CD4-positive, alpha-beta T cell treated with Interleukin-17A for 4 hours (primary cell): ENCODE measurements around the gene MCM6.
"Not testable (repeated sequence)": the region's sequence is repeated elsewhere in the genome, so short reads cannot be mapped to it uniquely, and the experiment has no call there.

Experiments
- DNase-seq: peaks from one replicate; pipeline ENCODE4 v3.0.0-alpha.2; 2020; ENCODE audit warnings: mixed read lengths

MCM6 gene

GRCh38 chr2:135876066-135876711 is at the start of gene MCM6:
Gene MCM6, minus strand, starts transcription at chr2:135876443. Its CDS starts 78 bp downstream, at chr2:135876365.
- DNase-seq: peak; percentile 99

GRCh38 chr2:135925571-135925970 is 49.3 kb upstream of the MCM6 start:
- DNase-seq: no peak

GRCh38 chr2:135916207-135916606 is 40.0 kb upstream of the MCM6 start:
- peak; percentile 28 for DNase-seq

- DNase-seq: no peak
These were observed 38.2 kb upstream of the MCM6 start for GRCh38 chr2:135914485-135914884.

- DNase-seq: peak; percentile 71
These were observed 37.6 kb upstream of the MCM6 start for GRCh38 chr2:135913727-135914365.

- no peak for DNase-seq
These were observed 33.7 kb upstream of the MCM6 start for GRCh38 chr2:135909976-135910375.

- no peak for DNase-seq
These were observed 29.4 kb upstream of the MCM6 start for GRCh38 chr2:135905679-135906078.

- no peak for DNase-seq
These were observed 28.2 kb upstream of the MCM6 start for GRCh38 chr2:135904341-135904989.

GRCh38 chr2:135903650-135904049 is 27.4 kb upstream of the MCM6 start:
- no peak for DNase-seq

GRCh38 chr2:135899567-135899966 is 23.3 kb upstream of the MCM6 start:
- no peak for DNase-seq

- no peak for DNase-seq
These were observed 22.1 kb upstream of the MCM6 start for GRCh38 chr2:135898234-135898786.

- no peak for DNase-seq
These were observed 18.7 kb upstream of the MCM6 start for GRCh38 chr2:135894930-135895329.

GRCh38 chr2:135893374-135893794 is 17.1 kb upstream of the MCM6 start:
- DNase-seq: no peak

- DNase-seq: no peak
These were observed 14.6 kb upstream of the MCM6 start for GRCh38 chr2:135890835-135891234.

GRCh38 chr2:135890149-135890548 is 13.9 kb upstream of the MCM6 start:
- DNase-seq: no peak

GRCh38 chr2:135888587-135888986 is 12.3 kb upstream of the MCM6 start:
- not testable (repeated sequence) for DNase-seq

- no peak for DNase-seq
These were observed 9.5 kb upstream of the MCM6 start for GRCh38 chr2:135885709-135886108.

- no peak for DNase-seq
These were observed 6.2 kb upstream of the MCM6 start for GRCh38 chr2:135882415-135882814.

GRCh38 chr2:135876770-135877169 is 527 bp upstream of the MCM6 start:
- DNase-seq: not testable (repeated sequence)

GRCh38 chr2:135875491-135876065 is 665 bp downstream of the MCM6 start:
- peak; percentile 77 for DNase-seq

GRCh38 chr2:135874777-135875365 is 1.4 kb downstream of the MCM6 start:
- no peak for DNase-seq

- no peak for DNase-seq
These were observed 5.7 kb downstream of the MCM6 start for GRCh38 chr2:135870571-135870970.

- no peak for DNase-seq
These were observed 13.0 kb downstream of the MCM6 start for GRCh38 chr2:135863233-135863632.
